Measurements from ENCODE around the gene KANTR. TPM values are rescaled to one million over a fixed set of nuclear protein-coding genes. Genes with fewer than 3 reads are reported as not detected.

The KANTR gene
- total and polyA plus RNA-seq, 2 experiments from 2014 or later, result 6.4 to 15.5 TPM

DNA sequence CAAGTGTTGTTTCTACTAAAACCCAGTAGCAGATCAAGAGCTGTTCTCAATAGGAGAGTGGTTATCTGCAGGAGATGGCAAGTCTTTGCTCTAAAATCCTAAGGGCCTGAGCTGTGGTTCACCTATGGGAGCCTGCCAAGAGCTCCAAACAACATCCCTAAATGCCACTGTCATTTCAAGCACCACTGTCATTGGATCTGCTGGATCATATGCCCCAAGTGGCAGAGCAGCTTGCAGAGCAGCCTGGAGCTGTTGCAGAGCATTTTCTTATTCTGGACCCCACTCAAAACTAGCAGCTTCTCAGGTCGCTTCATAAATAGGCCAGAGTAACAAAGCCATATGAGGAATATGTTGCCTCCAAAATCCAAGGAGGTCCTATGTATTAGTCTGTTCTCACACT, 59.6 kb downstream of the KANTR start (continued):
- TF ChIP-seq ETS1 (IDR thresholded peaks at IDR 0.05) (no peak), ZNF462 (CRISPR knock-in tag; IDR thresholded peaks at IDR 0.05) (no peak), EZH2phosphoT487 (IDR thresholded peaks at IDR 0.05; ENCODE audit: unreplicated experiment) (no peak), CREB1 (CRISPR knock-in tag; IDR thresholded peaks at IDR 0.05; ENCODE audit: low read depth) (no peak), POLR2AphosphoS5 (IDR thresholded peaks at IDR 0.05; ENCODE audit: low read depth) (no peak)

DNA sequence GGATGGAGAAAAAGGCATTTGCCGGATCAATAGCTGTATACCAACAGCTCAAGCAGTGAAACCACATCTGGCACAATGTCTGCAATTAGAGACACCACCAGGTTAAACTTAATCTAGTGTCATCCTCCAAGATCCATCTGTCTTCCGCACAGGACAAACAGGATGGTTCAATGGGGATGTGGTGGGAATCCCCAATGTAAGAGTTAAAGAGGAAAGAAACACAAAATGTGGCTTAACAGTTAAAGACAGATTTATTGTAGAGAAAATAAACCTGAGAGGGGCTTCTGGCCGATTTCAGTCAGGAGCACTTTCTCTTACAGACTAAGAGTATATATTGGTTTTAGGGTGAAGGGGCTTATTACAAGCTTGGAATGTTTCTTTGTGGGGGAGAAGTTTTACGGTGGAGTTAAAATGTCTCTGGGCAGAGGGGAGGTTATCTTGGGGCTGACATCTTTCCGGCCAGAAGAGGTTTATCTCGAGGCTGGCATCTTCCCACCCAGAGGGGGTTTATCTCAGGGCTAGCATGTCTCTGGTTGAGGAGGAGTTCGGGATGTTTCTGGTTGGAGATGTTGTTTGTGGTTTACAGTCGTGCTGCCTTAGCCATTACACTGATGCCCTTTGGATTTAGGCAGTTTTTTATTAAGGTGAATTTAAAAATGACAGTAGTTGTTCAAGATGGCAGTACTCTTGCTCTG, 61.7 kb downstream of the KANTR start:
- Histone ChIP-seq H3K79me2 (replicated peaks; ENCODE audit: insufficient read depth) (no peaks in the 10 kb centered on the region), H3K27ac (ENCODE audit: low read depth) (no peak overlapping the region), H2AFZ (no peak overlapping the region), H3K4me3 (no peak overlapping the region), H3F3A (replicated peaks; ENCODE audit: low read depth) (no peaks in the 10 kb centered on the region), H4K20me1 (replicated peaks; ENCODE audit: insufficient read depth) (no peaks in the 10 kb centered on the region), H3K27me3 (ENCODE audit: insufficient read depth) (no peaks in the 10 kb centered on the region), H3K4me1 (ENCODE audit: insufficient read depth) (no peaks in the 10 kb centered on the region), H3K36me3 (ENCODE audit: insufficient read depth) (no peaks in the 10 kb centered on the region), H3K9me2 (ENCODE audit: insufficient read depth) (no peaks in the 10 kb centered on the region), H3K4me2 (no peak overlapping the region)
- peaks cover 30% of the 10 kb centered on the region for H3K36me3 Mint-ChIP-seq (ENCODE audit: low read depth)
- no peak overlapping the region for H3K27ac Mint-ChIP-seq
- H3K4me3 Mint-ChIP-seq, result no peak overlapping the region
- H3K4me1 Mint-ChIP-seq, result peaks cover 6% of the 10 kb centered on the region; the same call in 1 of the 3 replicates
- H3K27me3 Mint-ChIP-seq (ENCODE audit: insufficient read depth, low read depth, poor library complexity), result no peaks in the 10 kb centered on the region
- ATAC-seq (no peak), DNase-seq (ENCODE audit: low spot score) (no peak)
- peaks cover 25% of the 10 kb centered on the region for H3K9me3 Mint-ChIP-seq
- TF ChIP-seq ZNF331 (CRISPR knock-in tag; IDR thresholded peaks at IDR 0.05; ENCODE audit: low read depth) (no peak), STAT1 (IDR thresholded peaks at IDR 0.05; ENCODE audit: unreplicated experiment) (no peak), ZNF114 (CRISPR knock-in tag; IDR thresholded peaks at IDR 0.05) (no peak)
